Thymus (tissue), 11 donors: ENCODE data around the gene OMG. TPM values are rescaled to one million over a fixed set of nuclear protein-coding genes. Genes with fewer than 3 reads are reported as not detected.
"Not testable (repeated sequence)": the region's sequence is repeated elsewhere in the genome, so short reads cannot be mapped to it uniquely, and the experiment has no call there.

ENCODE experiments used
- DNase-seq, 9 donors: peaks; one replicate each; pipeline ENCODE4 v3.0.0-alpha.2; 2013; ENCODE audit warnings: low spot score in 9 of 9, low read depth in 6 of 9, missing footprints in 1 of 9
- H3K27ac ChIP-seq, 2 donors: one replicate each; pipeline ENCODE4 v1.5.1; 2013; ENCODE audit warnings: control low read depth in 1 of 2, low read depth in 1 of 2, low read length in 1 of 2, mild to moderate bottlenecking in 1 of 2, moderate library complexity in 1 of 2
- H3K27me3 ChIP-seq, 2 donors: one replicate each; pipeline ENCODE4 v1.5.1; 2013; ENCODE audit warnings: low read length in 1 of 2; ENCODE audit not compliant: control insufficient read depth in 2 of 2, insufficient read depth in 1 of 2
- H3K36me3 ChIP-seq, 2 donors: one replicate each; pipeline ENCODE4 v1.5.1; 2013; ENCODE audit warnings: low read length in 1 of 2, mild to moderate bottlenecking in 1 of 2, moderate library complexity in 1 of 2; ENCODE audit not compliant: control insufficient read depth in 2 of 2, insufficient read depth in 2 of 2
- H3K4me1 ChIP-seq, 2 donors: one replicate each; pipeline ENCODE4 v1.5.1; 2013; ENCODE audit warnings: low read length in 2 of 2; ENCODE audit not compliant: control insufficient read depth in 2 of 2, insufficient read depth in 2 of 2
- H3K4me3 ChIP-seq, 2 donors: one replicate each; pipeline ENCODE4 v1.5.1; 2013; ENCODE audit warnings: low read length in 2 of 2, control low read depth in 1 of 2, mild to moderate bottlenecking in 1 of 2
- H3K9me3 ChIP-seq, 2 donors: one replicate each; pipeline ENCODE4 v1.5.1; 2013; ENCODE audit warnings: low read length in 1 of 2, mild to moderate bottlenecking in 1 of 2; ENCODE audit not compliant: control insufficient read depth in 2 of 2, insufficient read depth in 1 of 2
- WGBS: extraction: QIAGEN DNeasy Blood & Tissue Kit; methylation state at CpG from one replicate; pipeline ENCODE4 v1.1.7; 2013; 5-methylcytosine and 5-hydroxymethylcytosine counted together
- polyA plus RNA-seq: library from polyadenylated mRNA; stranded (reverse); fragments of 200-250 nt; gene quantifications from one replicate; pipeline ENCODE4 v1.2.3, GENCODE V29; 2013
- total RNA-seq: library from RNA; stranded (reverse); fragments of 120-200 nt; gene quantifications from one replicate; pipeline ENCODE4 v1.2.4, GENCODE V29; 2013
- donor health status: healthy.

OMG gene
- total and polyA plus RNA-seq, 2 donors = 0.14 to 1.3 TPM

- no peak for DNase-seq
- no peaks in the 10 kb centered on the region for H3K27me3 ChIP-seq
- WGBS = 96% methylated on average over 3 of the region's 3 CpGs
- peaks cover 0 to 5% of the 10 kb centered on the region in 2 donors for H3K36me3 ChIP-seq
- no peaks in the 10 kb centered on the region for H3K4me1 ChIP-seq
- H3K4me3 ChIP-seq = no peak overlapping the region
- no peaks in the 10 kb centered on the region for H3K9me3 ChIP-seq
- H3K27ac ChIP-seq = no peak overlapping the region
Observed at GRCh38 chr17:31294820-31295488, 2.1 kb downstream of the OMG start.

GRCh38 chr17:31294231-31294630 lies 2.8 kb downstream of the OMG start:
- 99% methylated on average over 3 of the region's 3 CpGs for WGBS
- Histone ChIP-seq H3K27me3 (no peaks in the 10 kb centered on the region), H3K4me3 (no peak overlapping the region), H3K27ac (no peak overlapping the region), H3K9me3 (no peaks in the 10 kb centered on the region), H3K4me1 (no peaks in the 10 kb centered on the region), H3K36me3 (peaks cover 0 to 5% of the 10 kb centered on the region in 2 donors)
- no peak for DNase-seq

- Histone ChIP-seq H3K4me3 (no peak overlapping the region), H3K27me3 (no peaks in the 10 kb centered on the region), H3K36me3 (peaks cover 0 to 5% of the 10 kb centered on the region in 2 donors), H3K27ac (no peak overlapping the region), H3K9me3 (no peaks in the 10 kb centered on the region), H3K4me1 (peaks cover 2 to 4% of the 10 kb centered on the region in 2 donors)
- WGBS = 97% methylated on average over 2 of the region's 2 CpGs
- no peak for DNase-seq
Observed at GRCh38 chr17:31293581-31293980, 3.5 kb downstream of the OMG start.

- H3K4me3 ChIP-seq = no peak overlapping the region
- no peak for DNase-seq
- H3K4me1 ChIP-seq = peaks cover 2 to 7% of the 10 kb centered on the region in 2 donors
- no peak overlapping the region for H3K27ac ChIP-seq
- H3K27me3 ChIP-seq = no peaks in the 10 kb centered on the region
- peaks cover 0 to 3% of the 10 kb centered on the region in 2 donors for H3K9me3 ChIP-seq
- peaks cover 0 to 5% of the 10 kb centered on the region in 2 donors for H3K36me3 ChIP-seq
Observed at GRCh38 chr17:31291820-31292219, 5.2 kb downstream of the OMG start.

GRCh38 chr17:31289790-31290189 lies 7.2 kb downstream of the OMG start:
- H3K27me3 ChIP-seq = no peaks in the 10 kb centered on the region
- H3K27ac ChIP-seq = no peak overlapping the region
- 97% methylated on average over 3 of the region's 3 CpGs for WGBS
- DNase-seq = no peak
- H3K9me3 ChIP-seq = peaks cover 0 to 3% of the 10 kb centered on the region in 2 donors
- H3K4me1 ChIP-seq = peaks cover 2 to 7% of the 10 kb centered on the region in 2 donors
- no peak overlapping the region for H3K4me3 ChIP-seq
- H3K36me3 ChIP-seq = peaks cover 0 to 5% of the 10 kb centered on the region in 2 donors

- not testable (repeated sequence) for H3K9me3 ChIP-seq, H3K36me3 ChIP-seq, H3K27ac ChIP-seq, DNase-seq, H3K27me3 ChIP-seq, H3K4me1 ChIP-seq, H3K4me3 ChIP-seq
- 67% methylated on average over 1 of the region's 1 CpG for WGBS
Observed at GRCh38 chr17:31287932-31288331, 9.1 kb downstream of the OMG start.

- no peak for DNase-seq
- H3K36me3 ChIP-seq = peaks cover 0 to 3% of the 10 kb centered on the region in 2 donors
- H3K4me3 ChIP-seq = no peak overlapping the region
- peaks cover 2 to 7% of the 10 kb centered on the region in 2 donors for H3K4me1 ChIP-seq
- 100% methylated on average over 1 of the region's 1 CpG for WGBS
- no peaks in the 10 kb centered on the region for H3K27me3 ChIP-seq
- peaks cover 0 to 3% of the 10 kb centered on the region in 2 donors for H3K9me3 ChIP-seq
- no peak overlapping the region for H3K27ac ChIP-seq
Observed at GRCh38 chr17:31286587-31286986, 10.5 kb downstream of the OMG start.

GRCh38 chr17:31283841-31284240 lies 13.2 kb downstream of the OMG start:
- Histone ChIP-seq H3K4me1 (peaks cover under 1 to 4% of the 10 kb centered on the region in 2 donors), H3K27ac (no peak overlapping the region), H3K27me3 (no peaks in the 10 kb centered on the region), H3K36me3 (peaks cover 3 to 4% of the 10 kb centered on the region in 2 donors), H3K9me3 (peaks cover 0 to 3% of the 10 kb centered on the region in 2 donors), H3K4me3 (no peak overlapping the region)
- no peak for DNase-seq

GRCh38 chr17:31281061-31281460 lies 16.0 kb downstream of the OMG start:
- no peaks in the 10 kb centered on the region for H3K27me3 ChIP-seq
- no peak overlapping the region for H3K27ac ChIP-seq
- H3K36me3 ChIP-seq = peaks cover 3 to 7% of the 10 kb centered on the region in 2 donors
- 99% methylated on average over 2 of the region's 2 CpGs for WGBS
- H3K4me3 ChIP-seq = no peak overlapping the region
- no peaks in the 10 kb centered on the region for H3K9me3 ChIP-seq
- DNase-seq = no peak
- H3K4me1 ChIP-seq = no peaks in the 10 kb centered on the region
